ENCODE data around the gene TMEM19. TPM values are rescaled to one million over a fixed set of nuclear protein-coding genes. Genes with fewer than 3 reads are reported as not detected.

TMEM19 gene
- polyA plus RNA-seq, 1 donor from 2014 or later = 98.7 TPM

GRCh38 chr12:71718611-71719010 is 32.7 kb downstream of the TMEM19 start:
- peaks cover 1% of the 10 kb centered on the region for H3K36me3 Mint-ChIP-seq
- H3K27ac Mint-ChIP-seq = no peak overlapping the region
- H3K4me1 Mint-ChIP-seq = no peaks in the 10 kb centered on the region
- no peaks in the 10 kb centered on the region for H3K27me3 Mint-ChIP-seq
- H3K9me3 Mint-ChIP-seq = peaks cover 3 to 14% (median 7%) of the 10 kb centered on the region in 3 donors
- no peak overlapping the region for H3K4me3 Mint-ChIP-seq

GRCh38 chr12:71719647-71720370 is 33.9 kb downstream of the TMEM19 start:
- Mint-ChIP-seq H3K27ac (no peak overlapping the region), H3K27me3 (no peaks in the 10 kb centered on the region), H3K9me3 (peaks cover 3 to 10% (median 4%) of the 10 kb centered on the region in 3 donors), H3K4me3 (no peak overlapping the region), H3K4me1 (no peaks in the 10 kb centered on the region), H3K36me3 (peaks cover 1% of the 10 kb centered on the region)

GRCh38 chr12:71721783-71722505 is 36.1 kb downstream of the TMEM19 start:
- Mint-ChIP-seq H3K36me3 (peaks cover 1% of the 10 kb centered on the region), H3K9me3 (peaks cover 0 to 4% (median 4%) of the 10 kb centered on the region in 3 donors), H3K27ac (no peak overlapping the region), H3K4me3 (no peak overlapping the region), H3K4me1 (peaks cover 0 to 2% (median 0%) of the 10 kb centered on the region in 3 donors), H3K27me3 (no peaks in the 10 kb centered on the region)

GRCh38 chr12:71725011-71725410 is 39.1 kb downstream of the TMEM19 start:
- no peaks in the 10 kb centered on the region for H3K27me3 Mint-ChIP-seq
- H3K4me1 Mint-ChIP-seq = peaks cover 0 to 2% (median 0%) of the 10 kb centered on the region in 3 donors

GRCh38 chr12:71726548-71726947 is 40.7 kb downstream of the TMEM19 start:
- Mint-ChIP-seq H3K4me1 (peaks cover 0 to 2% (median 0%) of the 10 kb centered on the region in 3 donors), H3K36me3 (no peaks in the 10 kb centered on the region), H3K9me3 (peaks cover 0 to 4% (median 3%) of the 10 kb centered on the region in 3 donors), H3K27me3 (no peaks in the 10 kb centered on the region), H3K4me3 (no peak overlapping the region), H3K27ac (no peak overlapping the region)

More at GRCh38 chr12:71725011-71725410, 39.1 kb downstream of the TMEM19 start:
- Mint-ChIP-seq H3K27ac (no peak overlapping the region), H3K4me3 (no peak overlapping the region), H3K9me3 (peaks cover 0 to 4% (median 3%) of the 10 kb centered on the region in 3 donors), H3K36me3 (peaks cover 1% of the 10 kb centered on the region)

GRCh38 chr12:71727958-71728357 is 42.1 kb downstream of the TMEM19 start:
- Mint-ChIP-seq H3K4me3 (no peak overlapping the region), H3K4me1 (peaks cover 0 to 2% (median 0%) of the 10 kb centered on the region in 3 donors), H3K27ac (no peak overlapping the region), H3K27me3 (no peaks in the 10 kb centered on the region), H3K36me3 (no peaks in the 10 kb centered on the region), H3K9me3 (peaks cover 0 to 4% (median 3%) of the 10 kb centered on the region in 3 donors)

GRCh38 chr12:71730936-71731335 is 45.1 kb downstream of the TMEM19 start:
- Mint-ChIP-seq H3K4me1 (peaks cover 0 to 4% (median 3%) of the 10 kb centered on the region in 3 donors), H3K4me3 (no peak overlapping the region), H3K27me3 (no peaks in the 10 kb centered on the region)

GRCh38 chr12:71731439-71732356 is 45.8 kb downstream of the TMEM19 start:
- Mint-ChIP-seq H3K36me3 (no peaks in the 10 kb centered on the region), H3K4me1 (peaks cover 2 to 4% (median 3%) of the 10 kb centered on the region in 3 donors), H3K9me3 (no peaks in the 10 kb centered on the region), H3K4me3 (peak overlapping the region in 1 of 4 donors; percentile 44), H3K27ac (peak overlapping the region in 1 of 3 donors; percentile 69), H3K27me3 (no peaks in the 10 kb centered on the region)

More at GRCh38 chr12:71730936-71731335, 45.1 kb downstream of the TMEM19 start:
- H3K9me3 Mint-ChIP-seq = no peaks in the 10 kb centered on the region
- no peaks in the 10 kb centered on the region for H3K36me3 Mint-ChIP-seq
- peak overlapping the region in 1 of 3 donors; percentile 69 for H3K27ac Mint-ChIP-seq

- H3K4me3 Mint-ChIP-seq = peak overlapping the region in 1 of 4 donors; percentile 44
- peaks cover 7 to 8% (median 8%) of the 10 kb centered on the region in 3 donors for H3K4me1 Mint-ChIP-seq
- H3K27me3 Mint-ChIP-seq = no peaks in the 10 kb centered on the region
- H3K9me3 Mint-ChIP-seq = no peaks in the 10 kb centered on the region
- no peaks in the 10 kb centered on the region for H3K36me3 Mint-ChIP-seq
- no peak overlapping the region for H3K27ac Mint-ChIP-seq
Measured at GRCh38 chr12:71732357-71732712, 46.5 kb downstream of the TMEM19 start.

- Mint-ChIP-seq H3K27ac (peak overlapping the region in 1 of 3 donors; percentile 22), H3K9me3 (no peaks in the 10 kb centered on the region), H3K27me3 (no peaks in the 10 kb centered on the region), H3K4me3 (peak overlapping the region in 1 of 4 donors; percentile 53), H3K36me3 (peaks cover 3% of the 10 kb centered on the region), H3K4me1 (peaks cover 10 to 13% (median 10%) of the 10 kb centered on the region in 3 donors)
Measured at GRCh38 chr12:71737197-71737596, 51.3 kb downstream of the TMEM19 start.

- no peaks in the 10 kb centered on the region for H3K27me3 Mint-ChIP-seq
- peaks cover 2 to 5% (median 2%) of the 10 kb centered on the region in 3 donors for H3K4me1 Mint-ChIP-seq
- H3K9me3 Mint-ChIP-seq = no peaks in the 10 kb centered on the region
- peaks cover 3% of the 10 kb centered on the region for H3K36me3 Mint-ChIP-seq
- no peak overlapping the region for H3K4me3 Mint-ChIP-seq
- no peak overlapping the region for H3K27ac Mint-ChIP-seq
Measured at GRCh38 chr12:71742998-71743397, 57.1 kb downstream of the TMEM19 start.

GRCh38 chr12:71744522-71745300 is 58.8 kb downstream of the TMEM19 start:
- no peaks in the 10 kb centered on the region for H3K27me3 Mint-ChIP-seq

GRCh38 chr12:71746974-71747611 is 61.2 kb downstream of the TMEM19 start:
- Mint-ChIP-seq H3K27me3 (peaks cover 2% of the 10 kb centered on the region), H3K9me3 (no peaks in the 10 kb centered on the region), H3K27ac (no peak overlapping the region), H3K4me3 (no peak overlapping the region), H3K36me3 (no peaks in the 10 kb centered on the region), H3K4me1 (peaks cover 2 to 5% (median 2%) of the 10 kb centered on the region in 3 donors)

More at GRCh38 chr12:71744522-71745300, 58.8 kb downstream of the TMEM19 start:
- H3K9me3 Mint-ChIP-seq = no peaks in the 10 kb centered on the region
- H3K36me3 Mint-ChIP-seq = no peaks in the 10 kb centered on the region
- no peak overlapping the region for H3K27ac Mint-ChIP-seq
- peaks cover 2 to 5% (median 2%) of the 10 kb centered on the region in 3 donors for H3K4me1 Mint-ChIP-seq
- no peak overlapping the region for H3K4me3 Mint-ChIP-seq
